ENCODE measurements around the gene C1QC. TPM values are rescaled to one million over a fixed set of nuclear protein-coding genes. Genes with fewer than 3 reads are reported as not detected.

The C1QC gene
- total RNA-seq, 2 experiments from 2014 or later, result not detected

DNA sequence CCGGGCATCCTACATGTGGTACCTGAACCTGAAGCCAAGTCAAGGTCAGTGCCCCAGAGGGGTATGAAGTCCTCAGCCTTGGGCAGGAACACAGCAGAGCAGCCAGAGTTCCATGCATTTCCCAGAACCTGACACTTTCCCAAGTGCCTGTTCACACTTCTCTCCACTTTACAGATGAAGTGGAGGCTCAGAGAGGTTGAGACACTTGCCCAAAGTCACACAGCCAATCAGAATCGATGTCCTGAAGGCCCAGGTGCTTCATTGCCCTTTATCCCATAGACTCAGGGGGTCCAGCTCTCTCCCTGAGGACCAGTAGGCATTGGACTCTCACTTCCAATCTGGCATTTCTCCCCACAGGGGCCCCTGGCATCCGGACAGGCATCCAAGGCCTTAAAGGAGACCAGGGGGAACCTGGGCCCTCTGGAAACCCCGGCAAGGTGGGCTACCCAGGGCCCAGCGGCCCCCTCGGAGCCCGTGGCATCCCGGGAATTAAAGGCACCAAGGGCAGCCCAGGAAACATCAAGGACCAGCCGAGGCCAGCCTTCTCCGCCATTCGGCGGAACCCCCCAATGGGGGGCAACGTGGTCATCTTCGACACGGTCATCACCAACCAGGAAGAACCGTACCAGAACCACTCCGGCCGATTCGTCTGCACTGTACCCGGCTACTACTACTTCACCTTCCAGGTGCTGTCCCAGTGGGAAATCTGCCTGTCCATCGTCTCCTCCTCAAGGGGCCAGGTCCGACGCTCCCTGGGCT, 4.8 kb upstream of the C1QC start:
- Mint-ChIP-seq H3K27ac (no peak overlapping the region), H3K9me3 (ENCODE audit: low read depth) (no peaks in the 10 kb centered on the region), H3K36me3 (ENCODE audit: low read depth) (no peaks in the 10 kb centered on the region), H3K27me3 (peaks cover 12% of the 10 kb centered on the region), H3K4me3 (no peak overlapping the region), H3K4me1 (no peaks in the 10 kb centered on the region)
- ChIA-PET CTCF (no interaction called here), POLR2A (no interaction called here)
- intact Hi-C loops (cut with DNase I, micrococcal nuclease), result no loop called here
- no peak for DNase-seq
- no peak for ATAC-seq

DNA sequence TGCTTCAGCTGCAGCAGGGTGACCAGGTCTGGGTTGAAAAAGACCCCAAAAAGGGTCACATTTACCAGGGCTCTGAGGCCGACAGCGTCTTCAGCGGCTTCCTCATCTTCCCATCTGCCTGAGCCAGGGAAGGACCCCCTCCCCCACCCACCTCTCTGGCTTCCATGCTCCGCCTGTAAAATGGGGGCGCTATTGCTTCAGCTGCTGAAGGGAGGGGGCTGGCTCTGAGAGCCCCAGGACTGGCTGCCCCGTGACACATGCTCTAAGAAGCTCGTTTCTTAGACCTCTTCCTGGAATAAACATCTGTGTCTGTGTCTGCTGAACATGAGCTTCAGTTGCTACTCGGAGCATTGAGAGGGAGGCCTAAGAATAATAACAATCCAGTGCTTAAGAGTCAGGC, 4.1 kb upstream of the C1QC start:
- H3K27ac Mint-ChIP-seq, result no peak overlapping the region
- ATAC-seq (no peak), DNase-seq (no peak)
- ChIA-PET POLR2A (no interaction called here), CTCF (no interaction called here)
- no peaks in the 10 kb centered on the region for H3K36me3 Mint-ChIP-seq (ENCODE audit: low read depth)
- no peaks in the 10 kb centered on the region for H3K9me3 Mint-ChIP-seq (ENCODE audit: low read depth)
- H3K4me1 Mint-ChIP-seq, result no peaks in the 10 kb centered on the region
- intact Hi-C loops (cut with DNase I, micrococcal nuclease), result no loop called here
- no peak overlapping the region for H3K4me3 Mint-ChIP-seq
- peaks cover 11% of the 10 kb centered on the region for H3K27me3 Mint-ChIP-seq

GRCh38 chr1:22641247-22641646, 2.2 kb upstream of the C1QC start:
- no peak for ATAC-seq
- H3K27me3 Mint-ChIP-seq, result peaks cover 12% of the 10 kb centered on the region

GRCh38 chr1:22641906-22642636, 1.4 kb upstream of the C1QC start:
- ATAC-seq (peak; percentile 86), DNase-seq (peak; percentile 85)
- Mint-ChIP-seq H3K27me3 (peaks cover 9% of the 10 kb centered on the region), H3K27ac (no peak overlapping the region), H3K4me1 (no peaks in the 10 kb centered on the region), H3K9me3 (ENCODE audit: low read depth) (no peaks in the 10 kb centered on the region), H3K4me3 (no peak overlapping the region), H3K36me3 (ENCODE audit: low read depth) (no peaks in the 10 kb centered on the region)
- intact Hi-C loops (cut with DNase I, micrococcal nuclease), result loop anchor here (1.0 to 2.0 kb wide), 2 partner anchors 222 to 509 kb away; no protein-coding TSS in a partner anchor
- CTCF ChIA-PET, result interaction anchor here (0.9 to 1.3 kb wide), 7 partner anchors 9 to 258 kb away, joined by 3 to 9 read pairs (median 3); no protein-coding TSS in a partner anchor
- POLR2A ChIA-PET, result no interaction called here

More at GRCh38 chr1:22641247-22641646, 2.2 kb upstream of the C1QC start:
- ChIA-PET POLR2A (no interaction called here), CTCF (interaction anchor here (0.7 to 1.3 kb wide), 7 partner anchors 9 to 509 kb away, joined by 3 to 9 read pairs (median 3); no protein-coding TSS in a partner anchor)
- DNase-seq, result no peak
- Mint-ChIP-seq H3K4me1 (no peaks in the 10 kb centered on the region), H3K36me3 (ENCODE audit: low read depth) (no peaks in the 10 kb centered on the region), H3K27ac (no peak overlapping the region), H3K4me3 (no peak overlapping the region), H3K9me3 (ENCODE audit: low read depth) (no peaks in the 10 kb centered on the region)
- intact Hi-C loops (cut with DNase I, micrococcal nuclease), result no loop called here

DNA sequence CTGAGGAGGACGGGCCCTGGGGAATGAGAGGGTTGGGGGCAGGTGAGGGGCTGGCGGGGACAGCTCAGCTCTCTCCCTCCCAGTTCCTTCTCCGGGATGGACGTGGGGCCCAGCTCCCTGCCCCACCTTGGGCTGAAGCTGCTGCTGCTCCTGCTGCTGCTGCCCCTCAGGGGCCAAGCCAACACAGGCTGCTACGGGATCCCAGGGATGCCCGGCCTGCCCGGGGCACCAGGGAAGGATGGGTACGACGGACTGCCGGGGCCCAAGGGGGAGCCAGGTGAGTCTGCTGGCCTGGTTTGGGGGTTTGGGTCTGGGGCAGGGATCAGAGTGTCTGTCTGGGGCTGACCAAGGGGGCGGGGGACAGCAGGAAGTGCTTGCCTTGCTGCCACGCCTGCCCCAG, 495 bp downstream of the C1QC start:
- intact Hi-C loops (cut with DNase I, micrococcal nuclease), result loop anchor here in 1 of 2 experiments (2.0 kb wide), 1 partner anchor 511 kb away; no protein-coding TSS in a partner anchor
- H3K27me3 Mint-ChIP-seq, result peaks cover 6% of the 10 kb centered on the region
- CTCF ChIA-PET, result no interaction called here

DNA sequence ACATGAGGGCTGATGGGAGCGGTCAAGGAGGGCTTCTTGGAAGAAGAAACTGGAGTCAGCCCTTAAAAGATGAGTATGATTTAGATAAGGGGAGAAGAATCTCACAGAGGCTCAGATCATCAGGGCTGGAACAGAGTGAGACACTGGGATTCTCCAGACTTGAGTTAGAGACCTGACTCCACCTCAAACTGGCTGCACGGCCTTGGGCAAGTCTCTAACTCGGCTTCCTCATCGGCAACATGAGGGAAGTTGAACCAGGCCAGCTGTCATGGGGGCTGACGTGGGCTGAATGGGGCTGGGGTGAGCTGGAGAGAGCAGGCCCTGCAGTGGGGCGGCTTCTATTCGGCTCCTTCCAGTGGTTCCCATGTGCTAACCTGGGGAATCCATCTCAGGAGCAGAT, 2.5 kb downstream of the C1QC start:
- no peak overlapping the region for H3K4me3 Mint-ChIP-seq
- H3K27ac Mint-ChIP-seq, result no peak overlapping the region
- DNase-seq (no peak), ATAC-seq (no peak)
- H3K4me1 Mint-ChIP-seq, result no peaks in the 10 kb centered on the region
- POLR2A ChIA-PET, result no interaction called here
- CTCF ChIA-PET, result no interaction called here
- intact Hi-C loops (cut with DNase I, micrococcal nuclease), result no loop called here
- no peaks in the 10 kb centered on the region for H3K9me3 Mint-ChIP-seq (ENCODE audit: low read depth)
- H3K27me3 Mint-ChIP-seq, result peaks cover 7% of the 10 kb centered on the region
- H3K36me3 Mint-ChIP-seq (ENCODE audit: low read depth), result no peaks in the 10 kb centered on the region

More for the DNA sequence above, 495 bp downstream of the C1QC start:
- Mint-ChIP-seq H3K4me3 (no peak overlapping the region), H3K4me1 (no peaks in the 10 kb centered on the region), H3K27ac (no peak overlapping the region), H3K36me3 (ENCODE audit: low read depth) (no peaks in the 10 kb centered on the region), H3K9me3 (ENCODE audit: low read depth) (no peaks in the 10 kb centered on the region)
- ATAC-seq, result no peak
- DNase-seq, result no peak
- POLR2A ChIA-PET, result no interaction called here

DNA sequence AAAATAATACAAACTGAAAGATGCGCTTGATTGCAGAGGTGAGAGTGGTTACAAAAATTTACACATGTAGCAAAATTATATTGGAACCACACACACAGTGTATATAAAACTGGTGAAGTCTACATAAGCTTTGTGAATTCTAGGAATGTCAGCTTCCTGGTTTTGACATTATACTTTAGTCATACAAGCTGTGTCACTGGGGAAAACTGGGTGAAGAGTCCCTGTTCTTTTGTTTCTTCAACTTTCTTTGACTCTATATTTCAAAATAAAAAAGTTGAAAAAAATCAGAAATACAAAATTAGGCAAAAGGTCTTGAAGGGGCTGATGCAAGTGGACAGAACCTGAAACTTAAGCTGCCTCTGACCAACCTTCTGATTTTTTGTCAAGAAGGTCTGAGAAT, 3.0 kb downstream of the C1QC start:
- Mint-ChIP-seq H3K9me3 (ENCODE audit: low read depth) (no peaks in the 10 kb centered on the region), H3K4me3 (no peak overlapping the region), H3K4me1 (no peaks in the 10 kb centered on the region), H3K27me3 (peaks cover 4% of the 10 kb centered on the region), H3K27ac (no peak overlapping the region), H3K36me3 (ENCODE audit: low read depth) (no peaks in the 10 kb centered on the region)
- no peak for ATAC-seq
- DNase-seq, result no peak
- intact Hi-C loops (cut with DNase I, micrococcal nuclease), result no loop called here
- ChIA-PET POLR2A (no interaction called here), CTCF (interaction anchor here (0.5 kb wide), 1 partner anchor 192 kb away, joined by 3 read pairs; no protein-coding TSS in a partner anchor)

DNA sequence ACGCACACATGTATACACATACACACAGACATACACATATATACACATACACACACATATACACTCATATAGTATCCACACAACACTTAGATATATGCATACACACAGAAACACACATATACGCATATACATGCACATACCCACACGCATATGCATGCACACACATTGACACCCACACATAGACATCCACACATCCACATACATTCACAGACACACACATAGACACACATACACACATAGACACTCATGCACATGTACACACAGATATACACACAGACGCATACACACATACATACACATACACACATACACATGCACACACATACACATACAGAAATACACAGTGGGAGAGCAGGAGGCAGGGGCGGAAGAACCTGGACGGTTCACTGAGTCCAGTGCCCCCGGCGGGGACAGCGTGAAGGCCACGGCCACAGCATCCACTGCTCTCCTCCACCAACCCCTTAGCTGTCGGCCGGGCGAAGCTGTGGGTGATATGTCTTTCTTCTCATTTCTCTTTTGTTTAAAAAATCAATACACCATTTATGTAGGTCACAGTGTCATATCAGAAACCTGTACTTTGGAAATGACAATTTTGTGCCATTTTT, 6.8 kb downstream of the C1QC start:
- Mint-ChIP-seq H3K9me3 (ENCODE audit: low read depth) (no peaks in the 10 kb centered on the region), H3K4me1 (no peaks in the 10 kb centered on the region), H3K27me3 (peaks cover 5% of the 10 kb centered on the region), H3K27ac (no peak overlapping the region), H3K4me3 (no peak overlapping the region), H3K36me3 (ENCODE audit: low read depth) (no peaks in the 10 kb centered on the region)
- intact Hi-C loops (cut with DNase I, micrococcal nuclease), result no loop called here
- ChIA-PET CTCF (no interaction called here), POLR2A (no interaction called here)
- DNase-seq (no peak), ATAC-seq (no peak)

DNA sequence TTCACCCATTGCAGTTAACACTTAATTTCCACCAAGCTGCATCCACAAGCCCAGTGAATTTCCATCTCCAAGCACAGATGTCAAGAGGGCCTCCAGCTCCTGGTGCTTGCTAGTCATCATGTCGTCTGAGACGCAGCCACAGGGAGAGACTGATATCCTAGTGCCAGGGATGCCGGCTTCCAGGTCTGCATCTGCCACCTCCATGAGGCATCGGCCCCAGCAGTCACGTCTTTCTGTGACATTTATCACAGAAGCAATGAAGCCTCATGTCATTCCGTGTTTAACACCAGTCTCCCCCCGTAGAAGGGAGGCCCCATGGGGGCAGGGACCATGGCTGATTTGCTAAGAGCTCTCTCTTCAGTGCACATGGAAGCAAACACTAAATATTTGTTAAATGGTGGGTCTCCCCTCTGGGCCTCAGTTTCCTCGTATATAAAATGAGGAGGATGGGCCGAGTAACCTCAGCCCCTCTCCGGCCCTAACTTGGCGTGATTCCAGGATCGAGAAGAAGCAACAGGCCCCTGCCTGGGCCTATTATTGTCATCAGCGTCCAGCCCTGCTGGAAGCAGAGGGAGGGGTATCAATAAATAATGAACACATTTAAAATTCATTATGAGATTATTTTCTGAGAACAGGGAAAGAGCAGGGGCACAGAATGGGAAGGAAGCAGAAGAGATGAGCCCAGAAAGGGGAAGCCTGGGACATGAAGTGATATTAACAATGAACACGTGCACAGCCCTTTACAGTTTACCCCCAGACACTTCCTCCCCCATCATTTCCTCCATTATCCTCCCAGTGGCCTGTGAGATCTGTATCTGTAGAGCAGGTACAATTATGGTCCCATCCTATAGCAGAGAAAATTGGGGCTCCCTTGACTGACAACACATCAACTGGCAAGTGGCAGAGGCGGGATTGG, 8.8 kb downstream of the C1QC start:
- CTCF ChIA-PET, result interaction anchor here (0.8 kb wide), 1 partner anchor 273 kb away, joined by 3 read pairs; no protein-coding TSS in a partner anchor

GRCh38 chr1:22652881-22653316, 9.5 kb downstream of the C1QC start, which contains the start of gene C1QB:
Gene C1QB (plus strand): TSS chr1:22653236. CDS start chr1:22659463, 6,227 bp downstream.
- Mint-ChIP-seq H3K9me3 (ENCODE audit: low read depth) (no peaks in the 10 kb centered on the region), H3K4me3 (no peak within 1 kb of the TSS), H3K27me3 (peaks cover 11% of the 10 kb centered on the region), H3K36me3 (ENCODE audit: low read depth) (no peaks in the 10 kb centered on the region), H3K27ac (no peak within 1 kb of the TSS), H3K4me1 (no peaks in the 10 kb centered on the region)
- intact Hi-C loops (cut with DNase I, micrococcal nuclease), result no loop called here
- POLR2A ChIA-PET, result interaction anchor here (0.6 kb wide), 1 partner anchor 634 kb away, joined by 3 read pairs; no protein-coding TSS in a partner anchor
- CTCF ChIA-PET, result no interaction called here
- ATAC-seq (no peak), DNase-seq (no peak)

More for the DNA sequence above, 8.8 kb downstream of the C1QC start:
- H3K27me3 Mint-ChIP-seq, result peaks cover 9% of the 10 kb centered on the region
- no peak overlapping the region for H3K4me3 Mint-ChIP-seq
- POLR2A ChIA-PET, result interaction anchor here (0.6 kb wide), 1 partner anchor 633 kb away, joined by 3 read pairs; no protein-coding TSS in a partner anchor
- DNase-seq, result no peak
- no peak overlapping the region for H3K27ac Mint-ChIP-seq
- intact Hi-C loops (cut with DNase I, micrococcal nuclease), result no loop called here
- H3K9me3 Mint-ChIP-seq (ENCODE audit: low read depth), result no peaks in the 10 kb centered on the region
- H3K36me3 Mint-ChIP-seq (ENCODE audit: low read depth), result no peaks in the 10 kb centered on the region
- no peaks in the 10 kb centered on the region for H3K4me1 Mint-ChIP-seq
- ATAC-seq, result no peak
